GM18907 (cell line): ENCODE data around the gene TRA2A.
"Not testable (repeated sequence)": the region's sequence is repeated elsewhere in the genome, so short reads cannot be mapped to it uniquely, and the experiment has no call there.

Experiments used
- ATAC-seq: cut with Tn5 transposase; IDR thresholded peaks from one replicate; pipeline ENCODE4 v1.9.1; 2021; ENCODE audit warnings: mild to moderate bottlenecking, moderate library complexity; ENCODE audit not compliant: unreplicated experiment

TRA2A gene

DNA sequence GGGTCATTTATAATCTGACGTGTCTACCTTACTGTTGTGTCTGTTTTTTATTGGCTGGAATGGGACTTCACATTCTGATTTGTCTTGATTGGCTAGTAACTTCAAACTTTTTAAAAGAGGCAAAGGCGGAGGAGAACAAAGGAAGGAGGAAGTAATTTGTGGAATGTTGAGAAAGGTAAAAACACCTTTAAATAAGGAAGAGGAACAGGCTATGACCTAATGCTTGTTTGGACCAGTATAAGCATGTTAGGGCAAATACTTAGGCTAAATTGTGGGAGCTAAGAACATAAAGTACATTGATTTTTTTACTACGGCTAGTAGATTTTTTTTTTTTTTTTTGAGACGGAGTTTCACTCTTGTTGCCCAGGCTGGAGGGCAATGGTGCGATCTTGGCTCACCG, 18.0 kb downstream of the TRA2A start:
- ATAC-seq = not testable (repeated sequence)

DNA sequence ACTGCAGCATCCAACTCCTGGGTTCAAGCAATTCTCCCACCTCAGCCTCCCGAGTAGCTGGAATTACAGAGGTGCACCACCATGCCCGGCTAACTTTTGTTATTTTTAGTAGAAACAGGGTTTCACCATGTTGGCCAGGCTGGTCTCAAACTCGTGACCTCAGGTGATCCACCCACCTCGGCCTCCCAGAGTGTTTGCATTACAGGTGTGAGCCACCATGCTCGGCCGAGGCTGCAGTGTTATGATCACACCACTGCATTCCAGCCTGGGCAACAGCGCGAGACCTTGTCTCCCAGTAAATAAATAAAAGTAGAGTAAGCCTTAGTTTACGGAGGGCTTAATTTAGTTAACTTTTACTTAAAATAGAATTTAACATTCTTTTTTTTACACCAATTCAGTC, 37.8 kb downstream of the TRA2A start:
- ATAC-seq = no peak

DNA sequence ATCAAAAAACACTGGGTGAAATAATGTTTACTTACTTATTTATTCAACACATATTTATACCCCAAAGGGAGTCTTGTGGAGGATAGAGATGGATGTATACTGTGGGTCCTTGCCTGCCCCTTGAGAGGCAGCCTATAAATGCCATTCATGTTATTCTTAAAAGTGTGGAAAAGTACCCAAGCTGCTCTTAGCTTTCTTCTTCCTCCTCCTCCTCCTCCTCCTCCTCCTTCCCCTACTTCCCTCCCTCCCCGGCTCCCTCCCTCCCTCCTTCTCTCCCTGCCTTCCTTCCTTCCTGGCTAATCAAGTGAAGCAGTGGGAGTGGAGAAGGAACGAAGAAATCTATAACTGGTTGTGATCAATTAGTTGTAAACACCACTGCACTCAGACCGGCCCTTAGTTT, 40.3 kb downstream of the TRA2A start:
- ATAC-seq = no peak

DNA sequence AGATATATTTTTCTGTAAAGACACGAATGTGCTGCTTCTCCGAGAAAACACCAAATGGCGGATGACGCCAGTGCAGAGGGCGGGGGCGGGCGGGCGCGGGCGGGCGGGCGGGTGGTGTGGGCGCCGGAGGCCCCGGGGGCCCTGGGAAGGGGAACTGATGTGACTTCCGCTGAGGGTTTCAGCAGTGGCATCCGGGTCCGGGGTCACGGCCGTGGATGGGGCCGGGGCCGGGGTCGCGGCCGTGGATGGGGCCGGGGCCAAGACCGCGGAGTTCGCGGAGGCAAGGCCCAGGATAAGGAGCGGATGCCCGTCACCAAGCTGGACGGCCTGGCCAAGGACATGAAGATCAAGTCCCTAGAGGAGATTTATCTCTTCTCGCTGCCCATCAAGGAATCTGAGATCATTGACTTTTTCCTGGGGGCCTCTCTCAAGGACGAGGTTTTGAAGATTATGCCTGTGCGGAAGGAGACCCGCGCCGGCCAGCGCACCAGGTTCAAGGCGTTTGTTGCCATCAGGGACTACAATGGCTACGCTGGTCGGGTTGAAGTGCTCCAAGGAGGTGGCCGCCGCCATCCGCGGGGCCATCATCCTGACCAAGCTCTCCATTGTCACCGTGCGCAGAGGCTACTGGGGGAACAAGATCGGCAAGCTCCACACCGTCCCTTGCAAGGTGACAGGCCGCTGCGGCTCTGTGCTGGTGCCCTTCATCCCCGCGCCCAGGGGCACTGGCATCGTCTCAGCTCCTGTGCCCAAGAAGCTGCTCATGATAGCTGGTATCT, 41.2 kb downstream of the TRA2A start:
- peak; percentile 79 for ATAC-seq

DNA sequence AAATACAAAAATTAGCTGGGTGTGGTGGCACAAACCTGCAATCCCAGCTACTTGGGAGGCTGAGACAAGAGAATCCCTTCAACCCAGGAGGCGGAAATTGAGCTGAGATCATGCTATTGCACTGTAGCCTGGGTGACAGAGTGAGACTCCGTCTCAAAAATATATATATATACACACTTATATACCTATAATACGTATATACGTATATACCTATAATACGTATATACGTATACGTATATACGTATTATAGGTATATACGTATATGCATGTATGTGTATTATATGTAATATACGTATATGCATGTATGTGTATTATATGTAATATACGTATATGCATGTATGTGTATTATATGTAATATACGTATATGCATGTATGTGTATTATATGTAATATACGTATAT, 43.1 kb downstream of the TRA2A start:
- ATAC-seq = not testable (repeated sequence)

DNA sequence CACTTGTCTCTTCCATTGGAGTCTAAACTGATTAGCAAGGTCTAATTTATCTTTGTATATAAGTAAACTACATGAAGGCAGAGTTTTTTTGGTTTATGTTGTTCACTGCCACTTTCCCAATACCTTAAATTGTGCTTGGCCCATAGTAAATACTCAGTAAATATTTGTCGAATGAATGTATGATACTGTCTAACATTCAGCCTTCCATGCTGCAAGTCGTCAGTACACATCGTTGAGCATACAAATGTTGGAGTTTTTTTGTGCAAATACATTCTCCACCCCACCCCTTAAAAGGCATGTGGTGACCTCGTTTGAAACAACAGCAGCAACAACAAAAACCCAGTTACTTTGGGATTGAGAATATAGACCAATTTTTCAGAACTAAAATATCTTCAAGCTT, 44.1 kb downstream of the TRA2A start:
- no peak for ATAC-seq

DNA sequence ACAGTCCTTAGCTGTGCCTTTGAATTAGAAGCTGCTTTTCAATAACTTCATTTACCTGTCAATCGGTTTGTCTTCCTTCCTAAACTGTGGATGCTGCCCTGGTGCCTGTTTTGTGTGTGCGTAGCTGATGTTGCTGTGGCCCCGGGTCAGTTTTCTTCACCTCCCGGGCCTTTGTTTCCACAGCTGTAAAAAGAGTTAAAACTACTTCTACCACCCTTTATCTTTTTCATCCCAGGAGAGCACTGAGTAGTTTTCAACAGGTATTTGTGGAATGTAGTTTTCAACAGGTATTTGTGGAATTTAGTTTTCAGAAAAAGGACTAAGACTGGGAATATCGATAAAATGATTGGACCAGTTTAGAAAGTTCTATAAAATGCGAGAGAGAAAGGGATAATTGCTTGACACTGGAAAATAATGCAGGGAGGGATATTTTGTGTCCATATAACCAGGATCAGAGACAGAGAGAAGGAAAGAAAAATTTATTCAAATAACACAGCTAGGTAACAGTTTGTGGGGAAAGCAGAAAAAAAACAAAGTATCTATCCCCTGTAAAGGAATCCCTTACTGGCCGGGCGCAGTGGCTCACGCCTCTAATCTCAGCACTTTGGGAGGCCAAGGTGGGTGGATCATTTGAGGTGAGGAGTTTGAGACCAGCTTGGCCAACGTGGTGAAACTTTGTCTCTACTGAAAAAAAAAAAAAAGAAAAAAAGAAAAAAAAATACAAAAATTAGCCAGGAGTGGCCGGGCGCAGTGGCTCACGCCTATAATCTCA, 45.6 kb downstream of the TRA2A start:
- no peak for ATAC-seq

DNA sequence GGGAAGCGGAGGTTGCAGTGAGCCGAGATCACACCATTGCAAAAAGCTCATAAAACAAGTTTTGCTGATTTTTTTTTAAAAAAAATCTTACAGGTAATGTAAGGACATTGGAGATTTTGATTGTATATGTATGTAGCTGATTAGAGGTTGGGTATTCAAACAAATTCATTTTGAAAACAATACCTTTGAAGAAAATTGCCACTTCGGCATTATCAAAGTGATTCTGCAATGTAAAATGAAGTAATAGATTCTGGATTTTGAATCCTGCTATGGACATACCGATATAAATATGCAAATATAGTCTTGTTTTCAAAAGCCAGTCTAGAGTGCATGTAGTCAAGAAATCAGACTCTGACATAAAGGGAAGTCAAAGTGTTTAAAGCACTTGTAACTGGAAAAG, 49.1 kb downstream of the TRA2A start:
- no peak for ATAC-seq

DNA sequence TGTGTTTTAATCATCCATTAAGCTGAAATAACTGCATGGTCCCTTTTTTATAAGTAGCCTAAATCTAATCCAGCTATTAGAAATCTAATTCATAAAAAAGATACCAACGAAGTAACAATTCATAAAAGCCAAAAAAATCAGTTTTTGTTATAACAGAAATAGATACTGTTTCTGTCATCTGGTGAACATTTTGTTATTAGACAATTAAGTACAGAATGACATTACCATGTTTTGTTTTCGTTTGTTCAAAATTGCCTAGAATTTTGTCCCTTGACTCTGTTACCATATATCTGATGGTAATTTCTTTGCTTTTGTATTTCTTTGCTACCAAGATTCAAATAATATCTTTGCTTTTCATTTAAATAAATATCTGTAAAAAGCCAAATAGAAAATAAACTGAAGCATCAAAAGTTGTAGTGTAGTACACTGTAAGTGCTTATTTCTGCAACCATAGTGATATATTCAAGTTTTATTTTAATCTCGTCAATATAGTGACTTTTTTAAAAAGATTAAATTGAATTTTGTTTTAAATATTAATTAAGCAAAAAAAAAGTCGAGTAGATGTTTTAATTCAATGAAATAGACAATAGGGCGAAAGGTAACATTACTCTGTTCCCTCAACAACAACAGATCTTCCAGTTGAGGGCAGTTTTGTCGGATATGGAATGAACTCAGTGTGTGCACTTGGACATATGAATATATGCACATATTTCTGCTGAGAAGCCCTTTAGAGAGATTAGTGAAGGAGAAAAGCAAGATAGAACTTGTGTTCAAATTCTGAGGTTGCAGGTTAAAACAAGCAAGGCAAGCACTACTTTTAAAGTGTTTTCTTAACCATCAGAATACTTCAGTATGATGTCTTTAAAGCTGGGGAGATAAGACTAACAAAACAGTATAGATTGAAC, 53.6 kb downstream of the TRA2A start:
- no peak for ATAC-seq

DNA sequence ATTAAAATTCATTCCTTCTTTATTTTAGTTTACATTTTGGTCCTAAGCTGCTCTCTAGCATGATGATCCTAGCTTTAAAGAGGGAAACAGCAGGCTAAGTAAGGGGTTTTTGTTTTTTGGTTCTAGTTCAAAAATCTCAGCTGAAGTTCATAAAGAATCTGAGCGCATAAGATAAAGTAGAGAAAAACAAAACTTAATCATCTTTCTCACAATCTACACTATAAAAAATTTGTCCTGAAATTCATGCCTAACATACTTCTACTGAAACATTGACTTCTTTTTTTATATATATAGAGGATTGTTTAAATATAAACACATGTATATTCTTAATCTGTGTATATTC, 54.7 kb downstream of the TRA2A start:
- ATAC-seq = no peak

DNA sequence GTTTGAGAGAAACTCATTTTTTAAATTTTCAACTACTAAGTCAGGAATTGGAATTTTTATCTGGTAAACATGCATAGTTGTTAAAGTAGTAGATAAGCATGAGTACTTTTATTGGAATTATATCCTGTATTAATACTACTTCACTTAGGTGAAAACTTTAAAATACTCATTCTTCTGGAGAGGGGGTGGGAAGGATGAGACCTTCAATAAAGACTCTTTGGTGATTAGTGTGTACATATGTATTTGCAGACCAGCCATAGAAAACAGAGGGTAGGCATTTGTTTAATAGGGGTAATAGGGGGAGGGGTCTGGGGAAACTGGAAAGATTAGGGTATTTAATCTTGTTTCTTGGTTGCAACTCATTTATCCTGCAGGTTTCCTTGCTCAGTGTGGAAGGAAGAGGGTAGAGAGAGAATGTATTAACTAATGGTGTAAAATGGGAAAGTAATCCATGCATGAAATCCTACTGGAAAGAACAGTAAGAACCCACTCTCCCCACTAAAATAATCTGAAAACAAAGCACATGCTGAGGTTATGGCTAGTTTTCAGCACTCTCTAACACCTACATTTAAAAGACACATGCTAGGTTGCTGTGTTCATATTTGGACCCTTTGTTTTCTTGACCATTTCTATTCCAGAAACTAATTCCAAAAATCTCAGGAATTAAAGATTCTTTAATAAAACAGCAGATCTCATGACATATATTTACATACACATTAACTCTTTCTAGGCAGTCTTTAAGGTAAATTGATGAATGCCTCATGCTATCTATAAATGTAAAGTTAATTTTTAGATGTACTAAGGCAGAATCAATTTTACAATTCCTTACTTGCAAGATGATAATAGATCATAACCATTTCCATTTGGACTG, 55.3 kb downstream of the TRA2A start:
- ATAC-seq = no peak

DNA sequence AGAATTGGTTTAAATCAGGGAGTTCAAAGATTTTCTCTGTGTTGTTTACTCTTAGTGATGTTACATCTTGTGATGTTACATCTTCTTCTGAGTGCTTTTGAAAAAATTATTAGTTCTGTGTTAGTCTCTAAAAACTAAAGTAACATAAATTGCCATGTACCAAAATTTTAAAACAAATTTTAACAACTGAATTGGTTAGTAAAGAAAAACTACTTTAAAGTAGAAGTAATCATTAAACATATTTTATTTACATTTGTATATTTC, 56.3 kb downstream of the TRA2A start:
- no peak for ATAC-seq

DNA sequence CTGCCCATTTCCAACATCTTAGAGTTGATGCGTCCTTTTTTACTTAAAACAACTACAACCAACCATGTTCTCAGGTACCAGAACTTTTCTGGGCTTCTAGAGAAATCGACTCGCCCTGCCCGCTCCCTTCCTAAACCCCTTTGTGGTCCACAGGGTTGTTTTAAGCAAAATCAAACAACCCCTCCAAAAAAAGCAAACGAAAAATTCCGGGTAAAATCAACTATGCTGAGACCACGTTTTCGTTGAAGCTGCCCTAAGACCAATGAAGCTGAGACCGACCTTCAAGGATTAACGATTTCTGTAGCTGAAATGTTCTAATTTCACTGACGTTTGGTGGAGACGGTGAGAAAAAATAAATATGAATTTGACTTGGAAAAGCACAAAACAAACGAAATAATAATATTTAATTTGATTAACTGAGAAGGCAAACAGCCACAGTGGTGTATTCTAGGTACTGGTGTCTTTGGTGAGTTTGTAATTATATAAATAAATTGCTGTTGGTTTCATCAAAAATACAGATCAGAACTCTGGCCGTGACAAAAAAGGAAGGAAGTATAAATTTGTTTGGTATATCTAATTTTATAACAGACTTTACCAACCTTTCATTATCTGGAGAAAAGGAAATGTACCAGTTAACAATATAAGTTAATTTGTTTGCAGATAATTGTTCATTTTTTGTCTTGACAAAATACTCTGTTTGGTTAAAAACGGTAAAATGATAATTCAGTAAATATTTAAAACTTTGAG, 56.8 kb downstream of the TRA2A start:
- ATAC-seq = no peak

DNA sequence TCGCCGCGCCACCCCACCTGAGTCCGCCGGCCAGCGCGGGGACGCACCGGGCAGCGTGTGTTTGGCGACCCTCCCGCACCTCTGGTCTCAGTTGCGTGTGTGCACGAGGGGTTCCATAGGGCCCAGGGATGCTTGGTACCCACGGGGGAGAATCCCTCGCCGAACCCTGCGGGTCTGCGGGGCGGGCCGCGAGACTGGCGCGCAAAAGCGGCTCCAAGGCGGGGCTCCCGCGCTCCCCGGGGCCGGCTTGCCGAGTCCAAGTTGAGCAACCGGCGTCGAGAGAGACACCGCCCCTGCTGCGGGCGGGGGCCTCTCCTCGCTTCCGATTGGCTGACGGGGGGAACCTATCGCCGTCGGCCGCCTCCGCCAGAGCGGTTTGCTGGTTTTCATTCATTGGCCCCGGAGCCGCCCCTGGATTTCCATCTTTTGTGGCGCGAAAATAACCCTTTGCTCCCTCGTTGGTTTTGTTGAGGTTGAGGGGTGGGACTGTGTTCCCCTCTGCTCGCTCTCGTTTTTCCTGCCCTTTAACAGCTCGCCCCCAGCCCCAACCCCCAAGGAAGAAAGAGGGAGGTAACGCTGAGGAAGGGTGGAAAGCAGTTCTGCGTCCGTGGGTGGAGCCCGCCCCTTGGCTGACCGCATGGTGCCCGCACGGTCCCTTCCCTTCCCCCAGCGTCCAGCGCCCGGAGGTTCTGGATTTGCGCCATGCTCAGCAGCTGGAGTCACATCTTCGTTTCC, 57.5 kb downstream of the TRA2A start:
- ATAC-seq = peak; percentile 70

DNA sequence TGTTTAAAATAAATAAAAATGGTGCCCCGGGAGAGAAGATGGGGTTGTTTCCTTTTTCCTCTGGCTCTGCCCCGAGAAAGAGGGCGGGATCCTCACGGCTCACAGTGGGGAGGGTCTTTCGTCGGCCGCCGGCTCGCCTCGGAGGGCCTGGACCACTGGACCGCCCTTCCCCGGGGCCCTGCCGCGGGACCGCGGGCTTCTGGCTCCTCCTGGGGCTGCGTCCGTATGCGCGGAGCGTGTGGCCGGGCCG, 58.0 kb downstream of the TRA2A start:
- ATAC-seq = no peak

DNA sequence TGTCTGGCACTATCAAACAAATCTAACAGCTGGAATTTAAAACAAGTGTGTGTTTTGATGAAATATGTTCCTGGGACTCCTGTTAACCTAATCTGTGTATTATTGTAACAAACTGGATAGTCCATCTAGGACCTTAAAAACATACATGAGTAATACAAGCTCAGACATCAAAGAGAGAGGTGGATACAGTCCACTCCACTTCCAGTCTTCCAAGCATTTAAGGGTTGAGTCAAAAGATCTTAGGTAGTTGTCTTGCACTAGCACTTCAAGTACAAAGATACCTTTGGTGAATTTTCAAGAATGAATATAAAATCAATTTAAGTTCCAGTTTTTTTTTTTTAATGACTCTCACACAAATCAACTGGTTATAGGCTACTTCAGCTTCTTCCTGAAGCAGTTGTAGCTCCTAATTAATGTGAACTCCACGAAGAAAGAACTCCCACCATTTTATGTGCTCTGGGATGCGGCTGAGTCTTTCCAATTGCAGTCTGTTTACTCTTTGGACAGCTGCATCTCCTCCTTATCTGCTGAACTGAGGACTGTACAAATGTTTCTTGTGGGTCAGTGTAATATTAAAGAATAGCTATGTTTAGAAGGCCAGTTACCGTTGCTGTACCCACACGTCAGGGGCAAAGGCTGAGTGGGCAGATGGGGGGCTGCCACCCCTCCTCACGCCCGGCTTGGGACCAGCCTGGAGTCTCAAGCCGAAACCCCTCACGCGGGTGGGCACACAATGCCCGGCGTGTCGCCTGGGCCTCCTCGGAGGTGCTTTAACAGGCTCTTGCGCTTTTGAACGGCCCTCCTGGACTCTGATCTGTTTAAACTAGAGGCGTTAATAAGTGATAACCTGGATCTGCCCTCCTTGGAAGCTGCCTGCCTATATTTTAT, 58.6 kb downstream of the TRA2A start:
- no peak for ATAC-seq

DNA sequence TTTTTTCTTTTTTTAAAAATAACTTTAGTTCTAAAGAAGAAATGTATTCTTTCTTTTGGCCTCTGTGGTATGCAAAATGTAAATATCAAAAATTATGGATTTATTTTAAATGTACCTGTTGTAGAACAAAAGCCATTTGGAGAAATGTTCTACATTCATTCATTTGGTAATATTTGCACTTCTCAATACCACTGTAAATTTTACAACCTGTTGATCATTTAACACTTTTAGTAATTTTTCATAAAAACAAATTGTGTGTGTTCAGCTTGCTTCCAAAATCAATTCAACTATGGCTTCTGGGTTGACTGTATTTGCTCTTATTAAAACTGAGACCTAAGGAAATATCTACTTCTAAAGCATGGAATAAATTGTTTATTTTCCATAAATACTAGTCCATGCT, 59.2 kb downstream of the TRA2A start:
- ATAC-seq = no peak

DNA sequence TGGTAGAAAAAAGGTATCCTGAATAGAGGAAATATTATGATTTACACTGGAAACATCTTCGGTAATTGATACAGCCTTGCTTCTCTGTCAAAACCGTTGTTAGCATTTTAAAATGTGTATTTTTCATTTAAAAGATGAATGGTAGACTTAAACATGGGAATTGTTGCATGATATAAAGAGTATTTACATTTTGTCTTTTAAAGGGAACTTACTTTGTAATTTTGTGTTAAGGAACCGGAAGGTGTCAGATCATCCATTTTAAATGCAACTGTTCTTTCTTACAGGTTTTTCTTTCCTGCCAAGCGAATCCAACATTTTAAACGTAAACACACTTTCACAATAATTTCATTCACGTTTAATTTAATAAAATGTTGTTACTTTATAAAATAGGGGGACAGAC, 59.7 kb downstream of the TRA2A start:
- no peak for ATAC-seq
